ENCODE results near the gene SREBF2.
A peak's percentile ranks its signal among the peaks of the same experiment; 100 is the strongest.

The SREBF2 gene

DNA sequence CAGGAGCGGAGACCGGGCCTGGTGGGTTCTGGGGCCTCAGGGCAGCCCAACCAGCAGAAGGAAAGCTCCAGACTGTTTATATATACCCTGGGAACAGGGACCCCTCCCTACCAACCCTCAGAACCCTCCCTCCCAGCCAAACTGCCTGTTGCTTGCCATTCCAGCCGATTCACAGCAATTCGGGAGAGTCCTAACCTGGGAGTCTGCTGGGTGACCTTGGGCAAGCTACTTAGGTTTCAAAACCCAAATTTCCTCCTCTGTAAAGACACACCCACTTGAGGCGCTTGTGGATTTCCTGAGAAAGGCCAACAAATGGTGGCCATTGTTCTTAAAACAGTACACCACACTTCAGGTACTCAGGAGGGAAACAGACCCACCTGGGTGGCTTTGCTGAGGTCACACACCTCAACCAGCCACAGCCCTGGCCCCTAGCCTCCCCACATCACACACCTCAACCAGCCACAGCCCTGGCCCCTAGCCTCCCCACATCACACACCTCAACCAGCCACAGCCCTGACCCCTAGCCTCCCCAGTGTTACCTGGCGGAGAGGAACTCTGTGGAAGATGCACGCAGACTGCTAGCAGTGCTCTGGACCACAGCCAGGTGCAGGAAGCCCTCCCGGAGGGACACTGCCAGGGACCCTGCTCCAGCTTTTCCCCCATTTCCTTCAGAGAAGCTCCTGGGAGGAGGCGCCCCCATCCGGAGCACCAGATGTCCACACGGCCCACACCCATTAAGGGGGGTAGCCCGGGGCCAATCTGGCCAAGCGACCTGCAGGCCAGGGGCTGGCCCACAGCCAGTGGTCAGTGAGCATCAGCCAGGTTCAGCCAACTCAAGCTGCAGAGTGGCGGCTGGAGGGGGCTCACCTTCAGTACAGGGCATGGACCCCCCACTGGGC lies 75.8 kb downstream of the SREBF2 start:
- DNase-seq (ENCODE audit: low read depth in 2 of 2), result no peak

DNA sequence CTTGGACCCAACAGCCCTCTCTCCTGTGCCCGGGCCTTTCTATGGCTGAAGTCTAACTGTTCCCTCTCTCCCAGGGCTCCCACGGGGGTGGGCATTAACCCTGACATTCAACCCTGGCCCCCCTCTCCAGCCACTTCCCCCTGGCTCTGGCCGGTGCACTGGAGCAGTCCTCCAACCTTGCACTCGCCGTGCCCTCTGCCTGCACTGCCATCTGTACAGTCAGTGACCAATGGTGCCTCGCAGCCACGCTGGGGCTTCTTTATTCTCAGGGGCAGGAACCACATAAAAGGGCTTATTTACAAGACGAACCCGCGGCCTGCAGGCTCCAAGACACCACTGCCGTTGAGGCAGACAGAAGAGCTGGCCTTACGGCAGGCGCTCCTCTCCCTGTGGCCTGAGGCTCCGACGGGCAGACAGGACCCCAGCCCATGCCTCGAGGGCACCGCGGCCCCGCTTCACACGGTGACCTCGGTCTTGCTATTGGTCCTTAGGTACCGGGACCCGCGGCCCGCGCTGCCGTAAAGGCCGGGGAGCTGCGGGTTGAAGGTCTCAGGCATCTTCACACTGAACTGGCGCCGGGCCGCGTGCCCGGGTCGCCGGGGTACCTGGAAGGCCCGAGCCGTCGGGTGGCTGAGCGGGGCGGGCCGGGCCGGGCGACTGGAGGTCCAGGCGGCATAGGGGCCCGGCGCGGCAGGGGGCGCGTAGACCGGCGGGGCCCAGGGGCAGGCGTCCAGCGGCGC lies 76.6 kb downstream of the SREBF2 start:
- no peak for DNase-seq (ENCODE audit: low read depth in 2 of 2)

DNA sequence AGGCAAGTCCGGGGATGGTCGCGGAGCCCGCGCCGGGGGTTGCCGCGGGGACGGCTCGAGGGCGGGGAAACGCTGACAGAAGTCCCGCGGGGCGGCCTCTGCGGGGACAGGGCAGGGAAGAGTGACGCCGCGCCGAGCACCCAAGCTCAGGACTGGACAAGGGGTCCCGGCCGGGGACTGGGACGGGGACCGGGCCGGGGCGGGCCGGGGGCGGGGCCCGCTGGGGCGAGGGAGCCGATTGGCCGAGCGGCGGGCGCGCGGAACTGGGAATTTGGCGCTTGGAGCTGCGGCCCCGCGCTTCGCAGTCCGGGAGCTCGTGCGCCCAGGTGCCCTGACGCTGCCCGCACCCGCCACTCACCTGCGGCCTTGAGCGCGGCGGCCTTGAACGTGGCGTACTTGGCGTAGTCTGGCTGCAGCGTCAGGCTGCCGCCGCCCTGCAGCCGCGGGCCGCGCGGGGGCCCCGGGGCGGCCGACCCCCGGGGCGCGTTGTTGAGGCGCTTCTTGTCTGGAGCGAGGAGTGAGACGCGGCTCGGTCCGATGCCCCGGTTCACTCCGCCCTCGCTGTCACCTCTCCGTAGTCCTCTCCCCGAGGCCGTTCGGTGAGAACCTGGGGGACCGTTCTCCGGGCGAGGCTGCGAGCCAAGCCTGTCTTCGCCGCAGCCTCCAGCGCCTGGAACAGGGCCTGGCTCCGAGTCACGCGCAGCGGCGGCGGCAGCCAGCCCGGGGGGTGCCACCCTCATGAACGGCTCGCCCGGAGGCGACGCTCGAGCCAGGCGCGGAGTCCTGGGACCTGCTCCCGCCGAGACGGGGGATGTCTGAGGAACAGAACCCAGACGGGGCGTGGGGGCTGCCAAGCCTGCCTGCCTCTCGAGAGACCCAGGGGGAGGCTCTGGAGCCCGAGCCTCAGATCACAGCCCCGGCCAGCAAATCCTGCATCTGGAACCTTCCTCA lies 77.4 kb downstream of the SREBF2 start:
- no peak for DNase-seq (ENCODE audit: low read depth in 2 of 2)

DNA sequence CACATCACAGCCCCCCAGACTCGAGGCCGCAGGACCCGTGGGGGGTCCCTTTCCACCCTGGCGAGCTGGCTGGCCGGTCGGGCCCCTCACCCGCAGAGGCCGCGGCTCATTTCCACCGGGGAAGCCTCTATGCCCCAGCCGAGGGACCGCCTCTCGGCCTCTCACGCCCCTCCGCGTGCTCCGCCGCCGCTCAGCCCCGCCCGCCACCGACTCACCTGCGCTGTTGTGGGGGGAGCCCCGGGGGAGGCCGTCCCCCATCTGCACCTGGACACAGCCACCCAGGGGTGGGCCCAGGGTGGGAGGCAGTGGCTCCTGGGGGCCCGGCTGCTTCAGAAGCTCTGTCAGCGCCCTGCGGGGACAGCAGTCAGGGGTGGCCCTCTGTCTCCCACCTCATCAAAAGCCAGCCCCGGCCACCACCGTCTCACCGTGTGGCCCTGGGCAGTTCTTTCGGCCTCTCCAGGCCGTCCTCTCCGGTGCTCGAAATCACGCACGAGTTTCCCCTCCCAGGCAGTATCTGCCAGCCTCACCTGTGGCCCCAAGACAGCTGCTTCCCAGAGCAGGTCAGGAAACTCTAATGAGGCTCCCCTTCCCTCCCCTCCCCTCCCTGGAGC lies 78.2 kb downstream of the SREBF2 start:
- no peak for DNase-seq (ENCODE audit: low read depth in 2 of 2)

DNA sequence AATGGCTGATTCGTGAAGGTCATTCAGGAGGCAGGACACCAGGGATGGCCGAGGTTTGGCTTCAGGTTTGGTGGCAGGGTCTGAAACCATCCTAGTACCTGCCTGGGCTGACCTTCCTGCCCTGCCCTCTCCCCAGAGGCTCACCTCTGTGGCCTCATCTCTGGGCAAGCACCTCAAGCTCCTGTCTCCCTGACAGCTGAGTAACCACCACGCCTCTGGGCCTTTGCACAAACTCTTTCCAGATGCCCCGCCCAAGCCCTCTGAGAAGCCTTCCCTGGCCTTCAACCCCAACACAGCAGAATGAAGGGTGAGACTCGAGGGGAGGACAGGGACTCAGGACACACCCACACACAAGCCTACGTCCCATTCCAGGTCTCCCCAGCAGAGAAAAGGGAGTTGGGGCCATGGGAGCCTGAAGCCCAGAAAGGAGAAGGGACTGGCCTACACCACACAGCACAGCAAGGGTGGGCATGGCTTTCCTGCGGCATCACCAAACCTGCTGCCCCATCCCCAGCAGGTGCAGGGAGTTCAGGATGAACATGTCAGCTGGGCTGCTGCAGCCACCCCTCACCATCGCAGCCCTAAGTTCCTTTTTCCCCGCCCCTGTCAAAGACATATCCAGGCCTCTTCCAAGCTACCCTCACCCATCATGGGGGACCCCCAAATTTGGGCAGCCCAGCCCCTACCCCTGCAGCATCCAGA lies 79.6 kb downstream of the SREBF2 start:
- DNase-seq (ENCODE audit: low read depth in 2 of 2), result no peak

DNA sequence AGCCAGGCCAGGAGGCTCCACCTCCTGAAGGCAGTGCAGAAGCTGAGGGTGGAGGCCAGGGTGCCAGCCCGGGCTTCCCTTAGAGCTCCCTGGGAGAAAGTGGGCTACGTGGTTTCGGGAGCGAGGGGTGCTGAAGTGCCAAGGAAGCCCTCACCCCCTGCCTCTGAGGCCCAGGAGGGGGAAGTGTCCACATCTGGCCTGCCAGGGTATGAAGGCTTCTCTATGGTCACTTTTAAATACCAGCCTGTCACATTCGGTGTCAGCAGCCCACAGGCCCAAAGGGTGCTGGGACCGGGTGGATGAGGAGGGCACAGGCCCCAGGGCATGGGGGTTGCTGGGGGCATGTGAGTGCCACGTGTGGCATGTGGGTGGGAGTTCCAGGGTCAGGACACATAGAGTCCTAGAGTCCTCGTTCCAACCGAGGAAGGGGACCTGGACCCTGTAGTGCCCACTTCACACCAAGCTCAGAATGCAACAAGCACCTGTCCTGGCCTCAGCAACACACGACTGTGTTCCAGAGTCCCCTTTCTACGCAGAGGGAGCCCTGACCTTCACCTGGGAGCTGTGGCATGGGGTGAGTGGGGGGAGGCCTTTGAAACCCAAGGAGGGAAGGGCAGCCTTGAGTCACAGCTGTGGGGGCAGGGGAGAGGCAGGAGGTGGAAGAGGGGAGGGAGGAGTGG lies 80.3 kb downstream of the SREBF2 start:
- DNase-seq (ENCODE audit: low read depth in 2 of 2), result no peak

DNA sequence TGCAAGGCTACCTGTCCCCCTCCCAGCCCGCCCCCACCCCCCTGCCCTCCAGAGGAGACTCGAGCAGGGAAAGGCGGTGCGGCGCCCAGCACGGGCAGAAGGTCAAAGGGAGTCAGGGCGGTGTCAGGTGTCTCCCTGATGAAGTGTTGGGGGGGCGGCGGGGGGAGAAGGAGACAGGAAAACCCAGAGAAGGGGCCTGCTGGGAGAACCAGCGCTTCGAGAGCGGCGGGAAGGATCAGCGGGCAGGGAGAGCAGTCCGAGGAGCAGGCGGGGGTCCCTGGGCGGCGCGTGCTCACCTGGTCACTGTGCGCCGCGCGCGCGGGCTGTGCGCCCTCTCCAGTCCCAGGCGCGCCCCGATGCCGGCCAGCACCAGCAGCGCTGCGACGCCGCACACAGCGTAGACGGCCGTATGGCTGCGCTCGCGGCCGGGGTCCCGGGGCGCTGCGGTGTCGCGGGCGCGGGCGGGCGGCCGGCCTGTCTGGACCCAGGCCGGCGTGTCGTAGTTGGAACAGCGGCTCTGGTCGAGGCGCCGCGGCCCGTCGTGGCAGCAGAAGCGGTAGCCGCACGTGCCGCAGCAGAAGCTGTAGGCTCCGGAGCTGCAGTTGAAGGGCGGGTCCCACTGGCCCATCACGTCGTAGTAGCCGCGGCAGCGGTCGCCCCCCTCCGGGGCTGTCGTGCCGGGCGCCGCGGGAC lies 81.1 kb downstream of the SREBF2 start:
- no peak for DNase-seq (ENCODE audit: low read depth in 2 of 2)

DNA sequence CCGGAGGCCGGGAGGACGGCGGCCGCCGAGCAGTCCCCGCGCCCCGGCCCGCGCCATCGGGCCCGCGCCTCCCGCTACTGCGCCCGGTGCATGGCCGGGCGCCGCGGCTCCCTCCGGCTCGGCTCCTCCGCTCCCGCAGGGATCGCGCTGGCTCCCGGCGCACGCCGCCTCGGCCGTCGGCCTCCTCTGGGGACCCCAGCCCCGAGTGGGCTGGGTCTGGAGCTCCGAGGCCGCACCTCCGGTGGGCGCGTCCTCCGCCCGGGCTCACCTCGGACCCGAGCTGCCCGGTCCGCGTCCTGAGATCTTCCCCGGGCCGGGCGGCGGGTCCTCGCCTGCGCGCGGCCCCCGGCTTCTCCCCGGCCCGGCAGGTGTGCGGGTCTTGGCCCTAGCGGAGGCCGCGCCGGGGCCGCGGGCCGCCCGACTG lies 81.7 kb downstream of the SREBF2 start:
- no peak for DNase-seq (ENCODE audit: low read depth in 2 of 2)

DNA sequence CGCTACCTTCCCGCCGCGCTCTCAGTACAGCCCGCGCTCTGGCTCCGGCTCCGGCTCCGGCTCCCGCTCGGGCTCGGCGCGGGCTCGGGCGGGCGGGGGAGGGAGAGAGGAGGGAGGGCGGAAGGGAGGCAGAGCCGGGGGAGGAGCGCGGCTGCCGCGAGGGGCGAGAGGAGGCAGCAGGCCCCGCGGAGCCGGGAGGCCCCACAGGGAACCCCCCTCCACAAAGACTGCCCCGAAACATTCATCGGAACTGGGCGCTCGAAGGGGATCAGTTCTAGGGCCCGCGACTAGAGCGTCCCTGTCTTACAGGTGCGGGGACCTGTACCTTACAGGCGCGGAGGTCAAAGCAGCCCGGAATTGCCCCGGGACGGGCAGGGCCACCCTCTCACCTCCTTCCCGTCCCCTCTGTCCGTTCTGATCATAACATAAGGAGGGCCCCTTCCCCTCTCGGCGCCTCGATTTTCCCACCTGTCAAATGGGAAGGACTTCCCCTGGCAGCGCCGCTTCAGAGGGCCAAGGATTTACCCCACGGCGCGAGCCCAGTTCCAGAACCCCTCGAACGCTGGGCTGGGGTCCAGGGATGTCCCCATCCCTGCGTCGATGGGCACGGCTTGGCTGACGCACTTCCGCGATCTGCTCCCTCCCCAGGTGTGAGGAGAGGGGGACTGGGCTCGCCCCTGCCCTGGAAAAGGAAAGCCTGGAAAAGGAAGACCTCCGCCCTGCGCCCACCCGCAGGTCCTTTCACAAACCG lies 82.3 kb downstream of the SREBF2 start, which contains the start of gene SHISA8:
Gene SHISA8, minus strand, starts transcription at position 40 of the 751 bp plus-strand sequence. CDS start 407 bp downstream, outside the sequence.
- peak in 1 of 2 donors; percentile 55 for DNase-seq (ENCODE audit: low read depth in 2 of 2)

DNA sequence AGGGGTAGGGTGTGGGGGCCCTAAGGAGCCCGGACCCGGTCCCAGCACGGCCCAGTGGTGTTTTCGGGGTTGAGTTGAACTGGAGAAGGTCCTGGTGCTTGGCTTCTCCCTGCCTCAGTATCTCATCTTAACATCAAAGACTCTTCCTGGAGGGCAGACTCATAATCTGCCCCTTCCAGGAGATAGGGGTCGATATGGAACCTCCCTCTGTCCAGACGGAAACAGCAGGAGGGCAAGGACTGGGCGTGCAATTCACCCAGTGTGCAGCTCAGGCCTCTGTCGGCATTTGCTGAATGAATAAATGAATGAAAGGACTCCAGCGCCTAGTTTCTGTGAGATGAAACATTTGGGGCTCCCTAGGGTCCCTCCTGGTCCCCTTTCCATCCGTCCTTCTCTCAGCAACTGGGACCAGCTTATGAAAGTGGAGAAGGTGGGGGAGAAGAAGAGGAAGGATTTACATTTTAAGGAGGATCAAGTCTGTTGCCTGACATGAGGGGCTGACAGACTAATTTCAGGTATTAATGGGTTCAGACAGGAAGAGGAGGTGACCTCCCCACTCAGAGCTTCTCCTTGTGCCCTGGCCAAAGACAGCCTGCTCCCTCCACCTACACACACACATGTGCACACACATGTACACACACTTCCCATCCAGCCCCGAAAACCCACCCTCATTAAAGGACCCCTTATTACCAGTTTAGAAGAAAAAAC lies 83.0 kb downstream of the SREBF2 start:
- no peak for DNase-seq (ENCODE audit: low read depth in 2 of 2)

DNA sequence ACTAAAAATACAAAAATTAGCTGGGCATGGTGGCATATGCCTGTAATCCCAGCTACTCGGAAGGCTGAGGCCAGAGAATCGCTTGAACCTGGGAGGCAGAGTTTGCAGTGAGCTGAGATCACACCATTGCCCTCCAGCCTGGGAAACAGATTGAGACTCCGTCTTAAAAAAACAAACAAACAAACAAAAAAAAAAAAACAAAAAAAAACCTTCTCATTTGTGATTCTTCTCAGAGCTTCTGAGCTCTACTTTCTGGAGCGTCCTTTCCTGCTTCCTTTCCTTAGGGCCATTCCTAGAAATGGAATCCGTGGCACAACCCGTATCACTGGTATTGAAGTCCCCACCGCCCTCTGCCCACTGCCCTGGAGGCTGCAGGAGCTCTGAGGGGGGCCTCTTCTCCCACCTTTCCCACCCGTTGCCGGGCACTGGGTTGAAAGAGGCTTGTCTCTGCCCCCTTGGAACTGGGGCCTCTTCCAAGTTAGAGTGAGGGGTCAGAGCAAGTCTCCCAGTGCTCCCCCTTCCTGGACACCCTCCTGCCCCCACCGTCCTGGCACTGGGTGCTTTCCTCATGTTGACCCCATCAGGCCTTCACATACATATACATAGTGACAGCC lies 83.9 kb downstream of the SREBF2 start:
- DNase-seq (ENCODE audit: low read depth in 2 of 2), result no peak

DNA sequence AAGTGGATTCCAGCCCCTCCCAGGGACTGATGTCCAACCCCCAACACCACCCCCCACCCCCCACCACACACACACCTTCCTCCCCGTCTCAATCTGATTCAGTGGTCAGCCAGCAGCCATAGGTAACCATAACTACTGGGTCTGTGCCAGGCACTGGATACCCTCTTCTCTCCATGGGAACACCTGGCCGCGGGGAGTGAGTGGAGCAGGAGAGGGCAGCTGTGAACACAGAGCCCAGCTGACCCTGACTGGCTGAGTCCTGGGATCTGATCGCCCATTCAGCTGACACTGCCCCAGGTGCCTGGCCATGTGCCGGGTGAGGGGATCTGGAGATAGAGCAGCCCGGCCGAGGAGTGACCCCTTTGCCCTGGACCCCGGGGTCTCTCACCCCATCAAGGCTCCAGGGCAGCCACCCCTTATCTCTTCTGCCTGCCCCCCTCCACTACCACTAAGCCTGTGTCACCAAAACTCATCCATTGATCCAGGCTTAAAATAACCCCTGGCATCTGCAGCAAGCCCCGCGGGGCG lies 84.5 kb downstream of the SREBF2 start:
- DNase-seq (ENCODE audit: low read depth in 2 of 2), result no peak

DNA sequence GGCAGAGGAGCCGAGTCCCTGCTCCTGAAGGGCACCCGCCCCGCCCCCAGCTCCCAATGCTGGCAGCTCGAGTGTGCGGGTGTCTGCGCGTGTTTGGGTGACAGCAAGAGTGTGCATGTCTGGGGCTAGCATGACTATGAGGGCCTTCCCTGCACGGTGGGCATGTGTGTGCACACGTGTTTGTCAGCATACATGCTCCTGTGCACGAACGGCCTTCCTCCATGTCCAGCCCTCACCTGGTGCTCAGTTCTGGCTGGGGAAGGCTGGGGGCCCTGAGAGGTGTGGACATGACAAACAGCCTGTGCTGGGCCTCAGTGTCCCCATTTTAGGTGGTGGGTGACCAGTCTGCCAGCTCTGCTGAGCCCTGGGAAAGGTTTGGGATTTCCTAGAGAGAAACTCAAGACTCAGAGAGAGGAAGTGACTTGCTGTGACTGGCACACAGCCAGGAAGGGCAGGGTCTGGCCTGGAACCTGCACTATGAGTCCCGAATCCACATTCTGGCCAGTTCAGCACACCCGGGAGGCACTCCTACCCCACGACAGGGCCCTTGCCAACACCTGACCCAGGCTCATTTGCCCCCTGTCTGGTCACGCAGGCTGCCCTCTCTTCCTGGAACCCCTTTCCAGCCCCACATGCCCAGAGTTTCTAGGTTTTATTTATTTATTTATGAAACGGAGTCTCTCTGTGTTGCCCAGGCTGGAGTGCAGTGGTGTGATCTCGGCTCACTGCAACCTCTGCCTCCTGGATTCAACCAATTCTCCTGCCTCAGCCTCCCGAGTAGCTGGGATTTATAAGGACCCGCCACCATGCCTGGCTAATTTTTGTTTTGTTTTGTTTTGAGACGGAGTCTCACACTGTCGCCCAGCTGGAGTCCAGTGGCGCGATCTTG lies 85.2 kb downstream of the SREBF2 start:
- DNase-seq (ENCODE audit: low read depth in 2 of 2), result no peak

DNA sequence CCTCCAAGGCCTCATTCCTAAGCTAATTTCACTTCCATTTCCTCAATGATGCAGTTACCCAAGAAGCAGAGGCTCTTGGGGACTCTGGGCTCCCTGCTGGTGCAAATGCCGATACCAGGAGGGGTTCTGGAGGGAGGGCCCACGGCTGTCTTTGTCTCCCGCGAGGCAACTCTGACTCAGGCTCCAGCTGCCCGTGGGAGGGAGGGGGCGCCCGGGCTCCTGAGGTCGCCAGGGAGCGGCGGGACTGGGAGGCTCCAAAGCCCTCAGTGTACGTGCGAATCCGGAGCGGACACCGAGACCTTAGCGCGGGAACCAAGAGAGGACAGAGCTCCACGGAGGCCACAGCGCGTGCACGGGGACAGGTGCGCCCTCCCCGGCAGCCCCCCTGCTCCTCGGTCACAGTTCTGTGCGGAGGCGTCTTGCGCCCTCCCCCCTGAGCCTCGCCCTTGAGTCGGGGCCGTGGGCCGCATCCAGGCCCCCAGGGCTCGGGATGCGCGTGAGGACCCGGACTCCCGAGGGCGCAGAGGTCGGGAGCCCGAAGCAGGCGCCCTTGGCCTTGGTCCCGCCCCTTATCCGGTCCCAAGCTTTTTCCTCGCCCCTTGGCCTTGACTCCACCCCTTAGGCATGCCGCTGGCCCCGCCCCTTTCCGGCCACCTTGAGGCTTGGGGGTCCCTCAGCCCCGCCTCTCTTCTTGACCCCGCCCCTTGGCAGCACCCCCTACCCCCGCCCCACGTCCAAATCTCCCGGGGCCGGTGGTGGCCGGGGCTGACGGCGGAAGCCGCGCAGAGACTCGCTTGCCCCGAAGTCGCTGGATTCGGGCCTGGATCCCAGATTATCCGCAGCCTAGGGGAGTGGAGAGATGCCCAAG lies 86.7 kb downstream of the SREBF2 start:
- DNase-seq (ENCODE audit: low read depth in 2 of 2), result peak; percentile 34 to 52

DNA sequence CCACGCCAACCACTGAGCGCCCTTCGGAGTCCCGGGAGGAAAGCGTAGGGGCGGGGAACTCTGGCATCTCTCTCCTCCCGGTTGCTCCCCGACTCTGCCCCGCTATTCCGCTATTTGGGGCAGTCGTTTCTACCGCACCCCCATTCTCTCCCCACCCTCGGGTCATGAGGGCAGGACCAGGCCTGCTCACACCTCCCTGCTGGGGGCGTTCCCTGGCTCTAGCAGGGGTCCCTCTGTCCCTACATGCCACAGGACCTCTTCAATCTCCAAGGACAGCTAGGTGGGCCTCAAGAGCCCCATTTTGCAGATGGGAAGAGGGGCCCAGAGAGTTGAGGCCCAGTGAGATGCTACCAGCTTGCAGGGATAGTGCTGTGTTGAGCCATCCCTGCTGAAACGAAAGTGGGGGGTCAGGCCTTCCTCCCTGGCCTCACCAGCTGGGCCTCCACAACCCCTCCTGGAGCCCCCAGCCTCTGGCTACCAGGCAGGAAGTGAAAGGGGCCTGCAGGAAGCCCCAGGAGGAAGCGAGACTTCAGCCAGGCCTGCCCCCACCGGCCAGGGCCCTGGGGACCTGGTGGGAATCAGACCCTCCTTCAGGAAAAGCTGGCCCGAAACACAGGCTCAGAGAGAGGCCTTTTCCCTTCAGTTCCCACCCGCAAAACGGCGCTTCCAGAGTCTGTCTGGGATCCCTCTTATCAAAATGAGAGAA lies 87.5 kb downstream of the SREBF2 start:
- no peak for DNase-seq (ENCODE audit: low read depth in 2 of 2)
